Activated B cell treated with CpG ODN at 0.5 μM for 24 hours (primary cell): ENCODE results near the gene LAMC3. TPM values are rescaled to one million over a fixed set of nuclear protein-coding genes. Genes with fewer than 3 reads are reported as not detected.
A peak's percentile ranks its signal among the peaks of the same experiment; 100 is the strongest.

Experiments
- ATAC-seq: fragments of 200-7000 bp; cut with Tn5 transposase; one replicate; pipeline ENCODE4 v1.10.0; 2021; ENCODE audit warnings: low read depth, mild to moderate bottlenecking, moderate library complexity
- CTCF ChIA-PET: fragments of 350-600 bp; sonication (Branson Sonifier 250); formaldehyde crosslinking; loops from one replicate; lab custom pipeline; 2021; ENCODE audit warnings: antibody characterized with exemption; lab: Charles Lee
- POLR2A ChIA-PET: fragments of 350-600 bp; sonication (Branson Sonifier 250); formaldehyde crosslinking; loops from one replicate; lab custom pipeline; 2021; ENCODE audit warnings: antibody characterized with exemption; lab: Charles Lee
- DNase-seq: peaks from one replicate; pipeline ENCODE4 v3.0.0; 2022
- H3K27ac Mint-ChIP-seq: one replicate; pipeline ENCODE4 v1.8.0; 2020; ENCODE audit warnings: mixed read lengths
- H3K27me3 Mint-ChIP-seq: one replicate; pipeline ENCODE4 v1.8.0; 2021; ENCODE audit warnings: mixed read lengths
- H3K36me3 Mint-ChIP-seq: one replicate; pipeline ENCODE4 v1.8.0; 2021; ENCODE audit warnings: low read depth, mixed read lengths
- H3K4me1 Mint-ChIP-seq: one replicate; pipeline ENCODE4 v1.8.0; 2021; ENCODE audit warnings: mixed read lengths
- H3K4me3 Mint-ChIP-seq: one replicate; pipeline ENCODE4 v1.8.0; 2020; ENCODE audit warnings: mild to moderate bottlenecking, mixed read lengths
- H3K9me3 Mint-ChIP-seq: one replicate; pipeline ENCODE4 v1.8.0; 2020; ENCODE audit warnings: mixed read lengths
- intact Hi-C: fragments of 100-400 bp; cut with micrococcal nuclease; formaldehyde crosslinking; loops from one replicate; pipeline ENCODE4 v1.15.1; 2024
- total RNA-seq: library from RNA; stranded (reverse); gene quantifications from 2 replicates; pipeline ENCODE4 v1.2.3, GENCODE V29; 2022
- TF ChIP-seq, protein P1 (sequence below): fragments of 200-600 bp; IDR thresholded peaks from one replicate; pipeline ENCODE4 v1.8.0; 2022; ENCODE audit warnings: antibody characterized with exemption, mild to moderate bottlenecking

LAMC3 gene
- total RNA-seq, 1 donor from 2014 or later = not detected

- intact Hi-C loops = no loop called here
- ChIA-PET CTCF (no interaction called here), POLR2A (interaction anchor here (1.2 kb wide), 1 partner anchor 29 kb away, joined by 3 read pairs; the partner anchor contains the start of gene NUP214)
- H3K4me3 Mint-ChIP-seq = peak within 1 kb of the TSS; percentile 65
- H3K9me3 Mint-ChIP-seq = no peaks in the 10 kb centered on the region
- DNase-seq (no peak), ATAC-seq (peak; percentile 25)
- TF ChIP-seq, protein P1, sequence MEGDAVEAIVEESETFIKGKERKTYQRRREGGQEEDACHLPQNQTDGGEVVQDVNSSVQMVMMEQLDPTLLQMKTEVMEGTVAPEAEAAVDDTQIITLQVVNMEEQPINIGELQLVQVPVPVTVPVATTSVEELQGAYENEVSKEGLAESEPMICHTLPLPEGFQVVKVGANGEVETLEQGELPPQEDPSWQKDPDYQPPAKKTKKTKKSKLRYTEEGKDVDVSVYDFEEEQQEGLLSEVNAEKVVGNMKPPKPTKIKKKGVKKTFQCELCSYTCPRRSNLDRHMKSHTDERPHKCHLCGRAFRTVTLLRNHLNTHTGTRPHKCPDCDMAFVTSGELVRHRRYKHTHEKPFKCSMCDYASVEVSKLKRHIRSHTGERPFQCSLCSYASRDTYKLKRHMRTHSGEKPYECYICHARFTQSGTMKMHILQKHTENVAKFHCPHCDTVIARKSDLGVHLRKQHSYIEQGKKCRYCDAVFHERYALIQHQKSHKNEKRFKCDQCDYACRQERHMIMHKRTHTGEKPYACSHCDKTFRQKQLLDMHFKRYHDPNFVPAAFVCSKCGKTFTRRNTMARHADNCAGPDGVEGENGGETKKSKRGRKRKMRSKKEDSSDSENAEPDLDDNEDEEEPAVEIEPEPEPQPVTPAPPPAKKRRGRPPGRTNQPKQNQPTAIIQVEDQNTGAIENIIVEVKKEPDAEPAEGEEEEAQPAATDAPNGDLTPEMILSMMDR = no peak
- peaks cover 32% of the 10 kb centered on the region for H3K27me3 Mint-ChIP-seq
- no peaks in the 10 kb centered on the region for H3K36me3 Mint-ChIP-seq
- H3K4me1 Mint-ChIP-seq = peaks cover 10% of the 10 kb centered on the region
- no peak within 1 kb of the TSS for H3K27ac Mint-ChIP-seq
Observed at GRCh38 chr9:131096269-131097125, 87.5 kb downstream of the LAMC3 start, which contains the start of gene AIF1L. Gene AIF1L (plus strand): TSS chr9:131096531. CDS start chr9:131096630, 99 bp downstream.

DNA sequence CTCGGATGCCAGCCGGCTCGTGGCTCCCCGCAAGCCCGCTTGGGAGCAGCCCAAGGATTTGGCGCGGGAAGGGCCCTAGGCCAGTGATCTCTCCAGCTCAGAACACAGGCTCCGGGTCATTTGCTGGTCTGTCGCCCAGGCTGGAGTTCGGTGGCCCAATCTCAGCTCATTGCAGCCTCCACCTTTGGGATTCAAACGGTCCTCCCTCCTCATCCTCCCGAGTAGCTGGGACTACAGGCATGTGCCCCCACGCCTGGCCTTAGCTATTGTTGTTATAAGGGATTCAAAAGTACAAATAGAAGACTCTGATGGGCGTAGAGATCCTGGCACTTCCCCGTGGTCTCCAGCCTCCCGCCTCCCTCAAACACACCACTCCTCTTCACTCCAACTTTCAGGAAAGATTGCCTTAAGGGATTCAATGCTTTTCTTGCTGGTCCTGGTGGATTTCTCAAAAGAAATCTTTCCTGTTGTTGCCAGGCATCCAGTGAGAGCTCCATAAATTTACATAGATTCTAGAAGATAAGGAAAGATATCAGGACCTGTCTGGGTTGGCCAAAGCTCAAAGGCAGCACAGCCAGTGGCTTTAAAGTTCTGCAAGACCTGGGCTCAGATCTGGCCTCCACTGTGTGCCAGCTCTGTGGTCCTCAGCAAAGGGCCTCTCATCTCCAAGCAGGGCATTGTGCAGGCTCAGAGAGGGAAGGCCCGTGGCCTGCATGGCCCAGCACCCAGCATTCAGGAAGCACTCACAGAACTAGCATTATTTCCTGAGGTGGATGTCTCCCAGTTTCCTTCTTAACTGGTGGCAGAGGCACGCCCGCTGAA is 88.4 kb downstream of the LAMC3 start:
- peaks cover 10% of the 10 kb centered on the region for H3K4me1 Mint-ChIP-seq
- DNase-seq = no peak
- H3K27ac Mint-ChIP-seq = no peak overlapping the region

GRCh38 chr9:131097948-131098278 is 88.9 kb downstream of the LAMC3 start:
- DNase-seq = no peak
- H3K27me3 Mint-ChIP-seq = peaks cover 32% of the 10 kb centered on the region
- H3K27ac Mint-ChIP-seq = no peak overlapping the region
- ChIA-PET CTCF (no interaction called here), POLR2A (no interaction called here)
- peaks cover 10% of the 10 kb centered on the region for H3K4me1 Mint-ChIP-seq
- no peak overlapping the region for H3K4me3 Mint-ChIP-seq
- H3K36me3 Mint-ChIP-seq = no peaks in the 10 kb centered on the region
- TF ChIP-seq, protein P1 = no peak
- no peak for ATAC-seq
- intact Hi-C loops = no loop called here
- no peaks in the 10 kb centered on the region for H3K9me3 Mint-ChIP-seq

More for the DNA sequence above, 88.4 kb downstream of the LAMC3 start:
- Mint-ChIP-seq H3K4me3 (peak overlapping the region; percentile 65), H3K27me3 (peaks cover 32% of the 10 kb centered on the region), H3K9me3 (no peaks in the 10 kb centered on the region), H3K36me3 (no peaks in the 10 kb centered on the region)
- no peak for ATAC-seq
- intact Hi-C loops = no loop called here
- ChIA-PET CTCF (no interaction called here), POLR2A (interaction anchor here (1.2 kb wide), 1 partner anchor 28 kb away, joined by 3 read pairs; the partner anchor contains the start of gene NUP214)
- TF ChIP-seq, protein P1 = no peak

DNA sequence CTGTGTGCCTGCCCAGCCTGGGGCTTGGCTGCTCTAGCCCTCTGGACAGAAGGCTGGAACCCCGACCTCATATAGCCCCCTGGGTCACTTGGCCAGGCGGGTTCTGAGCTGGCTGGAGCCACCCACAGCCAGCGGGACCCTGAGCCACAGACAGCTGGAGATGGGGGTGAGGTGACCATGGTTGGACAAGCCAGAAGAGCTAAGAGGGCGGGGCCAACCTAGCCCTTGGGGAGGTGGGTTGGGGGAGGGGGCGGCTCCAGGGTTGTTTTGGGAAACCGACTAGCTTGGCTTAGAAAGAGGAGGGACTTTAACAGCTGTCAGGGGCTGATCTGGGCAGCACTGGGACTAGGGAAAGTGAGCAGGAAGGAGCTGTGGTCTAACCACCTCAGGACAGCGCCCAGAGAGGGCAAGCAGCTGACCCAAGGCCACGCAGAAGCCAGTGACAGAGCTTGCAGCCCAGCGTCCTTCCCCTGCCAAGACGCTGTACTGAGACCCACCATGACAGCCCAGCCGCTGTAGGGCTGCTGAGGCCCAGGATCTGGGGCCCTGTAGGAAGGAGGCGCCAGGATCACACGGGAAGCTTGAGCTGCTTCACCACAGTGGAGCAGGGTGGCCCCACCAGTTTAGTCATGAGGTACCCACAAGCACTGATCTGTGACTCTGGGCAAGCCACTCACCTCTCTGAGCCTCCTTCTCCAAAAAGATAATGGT is 89.6 kb downstream of the LAMC3 start:
- POLR2A ChIA-PET = no interaction called here
- no peak overlapping the region for H3K27ac Mint-ChIP-seq
- no peak for ATAC-seq
- CTCF ChIA-PET = no interaction called here
- no peak for DNase-seq
- H3K27me3 Mint-ChIP-seq = peaks cover 32% of the 10 kb centered on the region
- no peaks in the 10 kb centered on the region for H3K36me3 Mint-ChIP-seq
- no peak overlapping the region for H3K4me3 Mint-ChIP-seq
- H3K9me3 Mint-ChIP-seq = no peaks in the 10 kb centered on the region
- H3K4me1 Mint-ChIP-seq = peaks cover 10% of the 10 kb centered on the region
- TF ChIP-seq, protein P1 = no peak
- intact Hi-C loops = no loop called here
